HG03066 (cell line): ENCODE results near the gene CAMKK1.

ENCODE experiments used
- ATAC-seq: cut with Tn5 transposase; IDR thresholded peaks from one replicate; pipeline ENCODE4 v1.9.1; 2021; ENCODE audit warnings: low read depth; ENCODE audit not compliant: unreplicated experiment

Gene CAMKK1

GRCh38 chr17:3815925-3816324, 76.9 kb downstream of the CAMKK1 start:
- ATAC-seq, result no peak

DNA sequence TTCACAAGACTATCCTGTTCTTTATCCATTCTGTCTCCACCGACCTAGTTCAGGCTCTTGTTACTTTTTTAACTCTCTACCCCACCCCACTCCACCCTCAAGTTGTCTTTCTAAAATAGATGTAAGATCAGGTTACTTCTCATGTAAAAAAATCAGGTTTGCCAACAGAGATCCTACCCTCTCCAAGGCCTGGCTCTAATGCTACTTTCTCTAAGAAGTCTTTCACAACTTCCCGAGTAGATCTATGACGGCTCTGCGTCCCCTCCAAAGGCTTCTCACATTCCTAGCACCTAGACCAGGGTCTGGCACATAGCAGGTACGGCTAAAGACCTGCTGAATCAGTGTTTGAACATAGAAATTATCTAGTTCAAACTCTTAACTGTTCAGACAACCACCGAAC, 77.7 kb downstream of the CAMKK1 start:
- ATAC-seq, result no peak

- ATAC-seq, result no peak
Measured at GRCh38 chr17:3814361-3814760, 78.5 kb downstream of the CAMKK1 start.

GRCh38 chr17:3813171-3813570, 79.7 kb downstream of the CAMKK1 start:
- ATAC-seq, result no peak

- no peak for ATAC-seq
Measured at GRCh38 chr17:3812771-3813170, 80.1 kb downstream of the CAMKK1 start.

- no peak for ATAC-seq
Measured at GRCh38 chr17:3812284-3812683, 80.6 kb downstream of the CAMKK1 start.
